DOHH2 (cell line): Measurements from ENCODE around the gene KMT2C.

Experiments
- H3F3A ChIP-seq: fragments of 200-600 bp; sonication (generic), shearing (Covaris generic); 2 replicates; pipeline ENCODE4 v1.6.0; 2016; ENCODE audit warnings: antibody characterized with exemption, mild to moderate bottlenecking; ENCODE audit not compliant: control insufficient read depth, insufficient read depth
- H3K27ac ChIP-seq: fragments of 200-600 bp; sonication (generic); 2 replicates; pipeline ENCODE4 v1.5.1; 2014; ENCODE audit warnings: low read depth, mild to moderate bottlenecking, low read length, moderate library complexity
- H3K27me3 ChIP-seq: fragments of 200-600 bp; sonication (generic); 2 replicates; pipeline ENCODE4 v1.6.1; 2014; ENCODE audit warnings: mild to moderate bottlenecking, low read length, mixed read lengths; ENCODE audit not compliant: control insufficient read depth
- H3K36me3 ChIP-seq: fragments of 200-600 bp; sonication (generic); 2 replicates; pipeline ENCODE4 v1.6.1; 2014; ENCODE audit warnings: mild to moderate bottlenecking, low read length, moderate library complexity, mixed read lengths; ENCODE audit not compliant: control insufficient read depth
- H3K4me1 ChIP-seq: fragments of 200-600 bp; sonication (generic); 2 replicates; pipeline ENCODE4 v1.6.1; 2014; ENCODE audit warnings: mild to moderate bottlenecking, low read length, mixed read lengths; ENCODE audit not compliant: control insufficient read depth
- H3K4me2 ChIP-seq: fragments of 200-600 bp; sonication (generic); 2 replicates; pipeline ENCODE4 v1.6.0; 2014; ENCODE audit warnings: mild to moderate bottlenecking, low read length, moderate library complexity
- H3K4me3 ChIP-seq: fragments of 200-600 bp; sonication (generic); 2 replicates; pipeline ENCODE4 v1.5.1; 2014; ENCODE audit warnings: mild to moderate bottlenecking, low read length, mixed read lengths
- H3K79me2 ChIP-seq: fragments of 200-600 bp; sonication (generic); 2 replicates; pipeline ENCODE4 v1.6.1; 2014; ENCODE audit warnings: mild to moderate bottlenecking, low read length, mixed read lengths; ENCODE audit not compliant: control insufficient read depth
- H3K9me2 ChIP-seq: fragments of 200-600 bp; sonication (generic); replicated peaks from 2 replicates; pipeline ENCODE4 v1.6.1; 2014; ENCODE audit warnings: mild to moderate bottlenecking, low read length, mixed read lengths; ENCODE audit not compliant: control insufficient read depth
- H3K9me3 ChIP-seq: fragments of 200-600 bp; sonication (generic); 2 replicates; pipeline ENCODE4 v1.6.1; 2014; ENCODE audit warnings: antibody characterized with exemption, low read length, mixed read lengths; ENCODE audit not compliant: control insufficient read depth, insufficient read depth
- H4K20me1 ChIP-seq: fragments of 200-600 bp; sonication (generic); 2 replicates; pipeline ENCODE4 v1.6.0; 2014; ENCODE audit warnings: low read depth, mild to moderate bottlenecking, antibody characterized with exemption, low read length, moderate library complexity; ENCODE audit not compliant: control insufficient read depth, insufficient read depth
- CTCF ChIP-seq: fragments of 200-600 bp; sonication (generic); IDR thresholded peaks from one replicate; pipeline ENCODE4 v1.5.1; 2014; ENCODE audit warnings: antibody characterized with exemption, mild to moderate bottlenecking, low read depth, low read length; ENCODE audit not compliant: poor library complexity, severe bottlenecking
- EZH2phosphoT487 ChIP-seq: fragments of 200-600 bp; sonication (generic); IDR thresholded peaks from 2 replicates; pipeline ENCODE4 v1.6.1; 2017; ENCODE audit warnings: borderline replicate concordance, mild to moderate bottlenecking, antibody characterized with exemption, low read length, moderate library complexity, mixed read lengths

The KMT2C gene

GRCh38 chr7:152120776-152121175 is 315.0 kb downstream of the KMT2C start:
- Histone ChIP-seq H3F3A (no peaks in the 10 kb centered on the region), H3K79me2 (no peaks in the 10 kb centered on the region), H3K4me1 (no peaks in the 10 kb centered on the region), H3K36me3 (peaks cover 71% of the 10 kb centered on the region), H3K27ac (no peak overlapping the region), H3K27me3 (no peaks in the 10 kb centered on the region), H4K20me1 (no peaks in the 10 kb centered on the region), H3K4me2 (no peak overlapping the region), H3K9me2 (no peaks in the 10 kb centered on the region), H3K9me3 (peaks cover 3% of the 10 kb centered on the region; the same call in 1 of the 2 replicates), H3K4me3 (no peak overlapping the region)
- TF ChIP-seq EZH2phosphoT487 = no peak
- no peak for TF ChIP-seq CTCF

DNA sequence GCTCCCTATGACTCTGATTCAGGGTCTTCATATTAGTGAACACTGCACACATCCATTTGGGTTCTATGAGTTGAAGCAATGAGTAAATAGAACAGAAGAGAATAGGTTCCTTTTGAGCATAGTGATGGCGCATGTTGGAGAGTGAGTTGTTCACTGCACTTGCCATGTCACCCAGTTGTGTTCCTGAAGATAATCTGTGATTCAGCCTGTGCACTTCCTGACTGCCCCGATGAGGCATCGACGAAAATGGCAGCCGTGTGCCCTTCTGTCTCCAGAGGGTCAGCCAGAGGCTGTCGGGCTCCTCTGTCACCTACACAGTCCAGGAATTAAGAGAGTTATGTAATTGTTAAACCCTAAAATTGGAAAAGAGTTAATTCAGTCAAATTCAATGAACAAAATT is 315.6 kb downstream of the KMT2C start:
- Histone ChIP-seq H3K4me2 (no peak overlapping the region), H3K27ac (no peak overlapping the region), H3K79me2 (no peaks in the 10 kb centered on the region), H3K27me3 (no peaks in the 10 kb centered on the region), H4K20me1 (no peaks in the 10 kb centered on the region), H3K36me3 (peaks cover 65% of the 10 kb centered on the region), H3K4me1 (no peaks in the 10 kb centered on the region), H3K9me3 (peaks cover 3% of the 10 kb centered on the region; the same call in 1 of the 2 replicates), H3K9me2 (no peaks in the 10 kb centered on the region), H3K4me3 (no peak overlapping the region), H3F3A (no peaks in the 10 kb centered on the region)
- no peak for TF ChIP-seq CTCF
- TF ChIP-seq EZH2phosphoT487 = no peak

DNA sequence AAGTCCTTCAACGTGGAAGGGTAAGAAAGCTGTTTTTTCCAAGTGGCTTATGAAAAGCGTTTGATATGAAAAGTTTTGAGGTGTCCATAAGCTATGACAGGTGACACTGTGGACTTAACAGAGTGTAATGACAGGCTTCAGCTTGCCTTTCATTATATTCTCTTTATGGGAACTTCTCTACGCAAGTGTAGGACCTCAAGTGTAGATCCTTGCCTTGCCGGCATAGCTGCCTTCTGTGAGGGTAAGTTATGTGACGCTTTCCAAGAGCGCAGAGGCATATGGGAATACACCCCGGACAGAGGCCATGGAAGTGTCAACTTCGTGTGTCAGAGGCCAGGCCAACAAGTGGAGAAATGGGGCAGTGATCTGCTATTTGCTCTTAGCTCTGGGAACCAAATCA is 318.4 kb downstream of the KMT2C start:
- H3K9me3 ChIP-seq = no peaks in the 10 kb centered on the region
- H3F3A ChIP-seq = no peaks in the 10 kb centered on the region
- no peak overlapping the region for H3K27ac ChIP-seq
- H3K27me3 ChIP-seq = no peaks in the 10 kb centered on the region
- H3K79me2 ChIP-seq = no peaks in the 10 kb centered on the region
- H3K4me2 ChIP-seq = no peak overlapping the region
- H3K36me3 ChIP-seq = peaks cover 41% of the 10 kb centered on the region
- no peaks in the 10 kb centered on the region for H3K9me2 ChIP-seq
- TF ChIP-seq EZH2phosphoT487 (no peak), CTCF (no peak)
- H3K4me1 ChIP-seq = no peaks in the 10 kb centered on the region
- H3K4me3 ChIP-seq = no peak overlapping the region
- no peaks in the 10 kb centered on the region for H4K20me1 ChIP-seq
